IPS DF 4.7 (cell line): ENCODE measurements around the gene LPAR1.
"Not testable (repeated sequence)": the region's sequence is repeated elsewhere in the genome, so short reads cannot be mapped to it uniquely, and the experiment has no call there.

Experiments used
- DNase-seq: peaks from one replicate; pipeline ENCODE4 v3.0.0-alpha.2; 2013; ENCODE audit warnings: low spot score; ENCODE audit errors: extremely low read depth

LPAR1 gene

DNA sequence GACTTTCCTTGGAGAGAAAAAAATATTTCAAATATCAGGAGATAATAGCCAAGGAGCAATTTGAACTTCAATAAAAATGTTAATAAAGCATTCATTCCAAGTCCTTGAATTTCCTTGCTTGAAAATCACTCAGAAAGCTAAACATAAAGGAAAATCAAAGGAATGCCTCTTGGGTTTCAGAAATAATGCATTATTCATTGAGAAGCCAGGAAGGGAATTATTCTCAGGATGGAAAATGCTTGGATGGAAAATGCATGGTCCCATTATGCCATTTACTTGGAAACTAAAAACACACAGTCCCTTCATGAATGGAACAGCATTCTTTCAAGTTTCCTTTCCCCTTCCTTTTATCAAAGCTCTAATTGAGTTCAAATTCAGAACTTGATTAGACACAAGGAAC lies 160.9 kb downstream of the LPAR1 start:
- DNase-seq = no peak

GRCh38 chr9:110876929-110877328 lies 161.3 kb downstream of the LPAR1 start:
- DNase-seq = no peak

GRCh38 chr9:110874963-110875674 lies 163.2 kb downstream of the LPAR1 start:
- DNase-seq = peak; percentile 30

GRCh38 chr9:110872920-110873319 lies 165.3 kb downstream of the LPAR1 start:
- no peak for DNase-seq

DNA sequence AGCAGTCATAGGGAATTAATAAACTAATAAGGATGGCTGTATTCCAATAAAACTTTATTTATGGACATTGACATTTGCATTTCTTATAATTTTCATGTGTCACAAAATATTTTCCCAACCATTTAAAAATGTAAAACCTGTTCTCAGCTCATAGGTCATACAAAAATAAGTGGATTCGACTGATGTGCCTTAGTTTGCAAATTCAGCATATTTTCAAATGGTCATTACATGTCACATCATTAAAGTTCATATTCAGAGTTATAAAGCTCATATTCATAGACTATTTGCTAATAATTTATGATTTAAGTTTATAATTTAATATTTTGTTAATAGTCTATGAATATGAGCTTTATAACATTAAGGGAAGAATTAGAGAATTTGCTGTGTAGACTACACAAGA lies 166.5 kb downstream of the LPAR1 start:
- no peak for DNase-seq

GRCh38 chr9:110869931-110870330 lies 168.3 kb downstream of the LPAR1 start:
- DNase-seq = no peak

DNA sequence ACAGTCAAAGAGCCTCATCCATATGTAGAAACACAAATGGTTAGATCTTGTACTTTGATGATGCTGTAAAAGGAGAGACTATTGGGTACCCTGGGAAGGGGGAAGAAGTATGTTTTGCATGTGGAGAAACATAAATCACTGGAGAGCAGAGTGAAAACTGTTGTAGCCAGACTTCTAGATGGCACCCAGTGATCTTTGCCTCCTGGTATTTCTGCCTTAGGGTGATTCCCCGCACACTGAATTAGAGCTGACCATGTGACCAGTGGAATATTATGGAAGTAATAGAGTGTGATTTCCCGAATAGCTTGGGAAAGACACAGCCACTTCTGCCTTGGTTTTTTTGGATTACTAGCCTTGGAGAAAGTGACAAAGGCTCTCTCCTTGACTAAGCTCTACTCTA lies 174.3 kb downstream of the LPAR1 start:
- no peak for DNase-seq

DNA sequence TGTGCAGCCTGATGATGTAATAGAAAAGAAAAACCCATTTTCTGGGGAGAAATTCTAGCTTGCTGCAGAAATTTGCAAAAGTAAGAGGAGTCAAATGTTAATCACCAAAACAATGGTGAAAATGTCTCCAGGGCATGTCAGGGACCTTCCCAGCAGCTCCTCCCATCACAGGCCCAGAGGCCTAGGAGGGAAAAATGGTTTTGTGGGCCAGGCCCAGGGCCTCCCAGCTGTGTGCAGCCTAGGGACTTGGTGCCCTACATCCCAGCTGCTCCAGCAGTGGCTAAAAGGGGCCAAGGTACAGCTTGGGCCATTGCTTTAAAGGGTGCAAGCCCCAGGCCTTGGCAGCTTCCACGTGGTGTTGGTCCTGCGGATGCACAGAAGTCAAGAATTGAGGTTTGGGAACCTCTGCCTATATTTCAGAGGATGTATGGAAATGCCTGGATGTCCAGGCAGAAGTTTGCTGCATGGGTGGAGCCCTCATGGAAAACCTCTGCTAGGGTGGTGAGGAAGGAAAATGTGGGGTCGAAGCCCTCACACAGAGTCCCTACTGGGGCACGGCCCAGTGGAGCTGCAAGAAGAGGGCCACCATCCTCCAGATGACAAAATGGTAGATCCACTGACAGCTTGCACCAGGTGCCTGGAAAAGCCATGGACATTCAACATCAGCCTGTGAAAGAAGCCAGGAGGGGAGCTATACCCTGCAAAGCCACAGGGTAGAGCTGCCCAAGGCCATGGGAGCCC lies 176.7 kb downstream of the LPAR1 start:
- DNase-seq = not testable (repeated sequence)

DNA sequence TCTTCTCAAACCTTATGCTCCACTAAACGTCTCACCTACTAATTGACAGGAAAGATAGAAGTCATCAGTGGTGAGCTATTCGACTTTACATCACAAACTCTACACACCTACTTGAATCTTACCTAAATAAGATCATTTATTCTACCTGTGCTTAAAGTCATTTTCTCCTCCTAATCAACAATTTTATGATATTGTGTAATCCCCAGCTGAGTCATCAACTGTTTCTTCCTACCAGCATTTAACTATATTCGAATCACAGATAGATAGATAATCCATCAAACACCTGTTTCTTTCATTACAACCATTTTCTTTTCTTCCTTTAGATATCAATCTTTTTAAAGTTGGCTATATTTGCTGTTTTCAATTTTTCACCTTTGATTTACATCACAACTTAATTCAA lies 181.5 kb downstream of the LPAR1 start:
- no peak for DNase-seq

DNA sequence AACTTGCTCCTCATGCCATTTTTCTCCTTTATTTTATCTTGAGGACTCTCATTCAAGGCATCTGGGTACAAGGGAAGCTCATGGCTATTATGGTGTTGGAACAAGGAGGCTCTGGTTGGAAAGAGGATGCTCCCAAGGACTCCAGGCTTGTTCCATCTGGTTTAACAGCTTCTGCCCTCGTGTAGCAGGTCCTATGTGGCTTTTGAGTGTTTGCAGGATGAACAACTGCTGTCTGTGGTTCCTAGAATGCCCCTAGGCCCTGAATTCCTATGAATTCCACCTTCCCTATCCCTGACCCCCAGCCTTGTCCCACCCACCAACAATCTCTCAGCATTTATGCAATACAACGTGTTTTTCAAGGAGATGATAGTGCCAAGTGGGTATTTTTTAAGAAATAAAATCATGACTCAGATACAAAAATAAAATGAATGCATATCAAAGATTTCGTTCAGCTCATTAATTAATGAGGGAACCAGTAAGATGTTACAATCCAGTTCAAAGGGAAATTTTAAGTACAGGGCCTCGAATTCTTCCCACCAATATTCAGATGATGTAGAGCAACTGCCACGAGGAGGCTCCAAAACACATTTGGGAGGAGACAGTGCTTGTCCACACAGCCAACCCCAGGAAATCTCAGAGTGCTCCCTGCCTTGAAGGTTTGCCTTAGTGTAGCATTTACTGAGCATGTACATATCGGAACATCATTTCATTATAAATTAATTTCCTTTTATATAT lies 187.7 kb downstream of the LPAR1 start:
- no peak for DNase-seq

- no peak for DNase-seq
These were observed 190.6 kb downstream of the LPAR1 start for GRCh38 chr9:110847671-110848070.

DNA sequence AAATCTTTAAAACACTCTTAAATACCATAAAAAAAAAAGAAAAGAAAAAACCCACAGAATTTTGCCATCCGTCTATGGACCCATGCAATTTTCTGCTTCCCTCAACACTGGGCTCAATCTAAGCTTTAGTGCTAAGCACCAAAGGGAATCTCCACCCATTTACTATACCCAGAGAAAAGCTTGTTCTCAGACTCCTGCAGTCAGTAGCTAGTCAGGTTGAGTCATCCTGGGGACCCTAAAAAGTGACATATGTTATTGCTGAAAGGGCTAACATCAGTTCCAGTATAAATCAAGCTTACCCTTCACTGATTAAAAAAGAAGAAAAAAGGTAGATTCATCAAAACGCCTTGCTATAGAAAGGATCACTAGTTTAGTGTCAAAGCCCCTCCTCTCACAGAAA lies 192.1 kb downstream of the LPAR1 start:
- DNase-seq = no peak

GRCh38 chr9:110844121-110844520 lies 194.1 kb downstream of the LPAR1 start:
- no peak for DNase-seq

GRCh38 chr9:110842986-110843385 lies 195.3 kb downstream of the LPAR1 start:
- no peak for DNase-seq

DNA sequence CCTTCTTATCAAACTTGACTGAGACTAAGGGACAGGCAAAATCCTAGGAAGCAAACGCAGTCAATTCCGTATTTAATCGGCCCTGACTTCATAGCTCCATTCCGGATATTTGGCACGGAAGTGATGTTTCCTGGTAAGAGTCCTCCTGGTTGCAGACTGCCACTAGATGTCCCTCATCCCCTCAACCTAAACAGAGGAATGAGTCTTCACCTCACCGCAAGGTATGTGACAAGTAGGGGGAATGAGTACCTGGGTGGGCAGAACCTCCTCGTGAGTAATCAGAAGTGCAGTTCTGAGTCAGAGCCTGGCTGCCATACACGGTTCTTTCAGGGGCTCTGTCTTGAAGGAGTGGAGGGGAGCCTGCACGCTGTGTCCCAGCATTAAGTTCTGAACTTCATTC lies 196.1 kb downstream of the LPAR1 start:
- no peak for DNase-seq

DNA sequence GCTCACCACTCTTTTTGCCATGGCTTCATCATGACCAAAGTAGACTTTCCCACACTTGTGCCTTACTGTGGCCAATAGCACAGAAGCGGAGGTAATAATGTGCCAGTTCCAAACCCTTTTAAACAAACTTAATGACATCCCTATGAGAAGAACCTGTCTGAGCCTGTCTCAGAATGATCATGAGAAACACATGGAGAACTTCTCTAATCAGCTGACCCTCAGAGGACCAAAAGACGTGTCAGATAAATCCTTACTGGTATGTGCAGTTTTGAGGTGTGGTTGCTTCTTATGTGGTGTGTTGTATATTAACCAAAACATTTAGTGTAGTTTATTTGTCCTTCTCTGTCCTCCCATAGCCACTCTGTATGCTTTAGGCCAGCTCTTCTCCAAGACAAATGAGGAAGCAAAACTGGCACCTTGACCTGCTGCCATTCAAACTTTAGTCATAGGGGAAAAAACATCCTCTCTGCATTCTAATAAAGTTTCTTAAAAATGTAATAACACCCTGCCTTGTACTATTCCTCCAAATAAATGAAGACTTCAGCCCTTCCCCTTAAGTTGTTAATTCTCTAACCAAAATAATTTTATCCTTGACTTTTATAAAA lies 200.8 kb downstream of the LPAR1 start:
- DNase-seq = no peak

GRCh38 chr9:110835859-110836271 lies 202.4 kb downstream of the LPAR1 start:
- no peak for DNase-seq

DNA sequence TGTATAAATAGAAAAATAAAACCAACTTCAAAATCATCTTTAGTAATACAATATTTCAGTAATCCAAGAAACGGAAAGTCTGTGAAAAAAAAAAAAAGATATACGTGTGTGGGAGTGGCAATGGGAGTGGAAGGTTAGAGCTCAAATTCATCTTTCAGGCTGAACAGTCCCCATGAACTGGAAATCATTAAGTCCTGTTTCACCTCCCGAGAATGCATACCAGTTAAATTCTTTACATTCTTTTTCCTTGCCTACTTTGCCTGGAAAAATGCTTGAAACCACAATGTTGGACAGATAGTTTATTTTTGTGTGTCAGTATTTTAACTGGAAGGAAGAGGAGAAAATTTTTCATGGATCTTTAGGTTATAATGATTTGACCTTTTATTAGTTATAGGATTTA lies 202.9 kb downstream of the LPAR1 start:
- no peak for DNase-seq

- no peak for DNase-seq
These were observed 205.3 kb downstream of the LPAR1 start for GRCh38 chr9:110832926-110833325.

DNA sequence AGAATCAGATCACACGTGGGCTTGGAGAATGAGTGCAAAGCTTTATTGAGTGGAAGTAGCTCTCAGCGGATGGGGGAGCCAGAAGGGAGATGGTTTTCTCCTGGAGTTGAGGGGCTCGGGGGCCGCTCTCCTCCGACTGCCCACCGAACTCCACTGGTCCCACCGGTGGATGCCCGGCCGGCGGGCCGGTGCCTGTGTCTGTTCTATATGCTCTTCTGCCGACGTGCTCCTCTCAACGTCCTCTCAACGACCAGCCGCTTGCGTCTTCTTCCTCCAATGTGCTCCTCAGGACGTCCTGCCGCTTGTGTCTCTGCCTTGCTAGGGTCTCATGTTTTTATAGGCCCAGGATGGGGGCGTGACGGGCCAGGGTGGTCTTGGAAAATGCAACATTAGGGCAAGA lies 207.8 kb downstream of the LPAR1 start:
- DNase-seq = no peak

DNA sequence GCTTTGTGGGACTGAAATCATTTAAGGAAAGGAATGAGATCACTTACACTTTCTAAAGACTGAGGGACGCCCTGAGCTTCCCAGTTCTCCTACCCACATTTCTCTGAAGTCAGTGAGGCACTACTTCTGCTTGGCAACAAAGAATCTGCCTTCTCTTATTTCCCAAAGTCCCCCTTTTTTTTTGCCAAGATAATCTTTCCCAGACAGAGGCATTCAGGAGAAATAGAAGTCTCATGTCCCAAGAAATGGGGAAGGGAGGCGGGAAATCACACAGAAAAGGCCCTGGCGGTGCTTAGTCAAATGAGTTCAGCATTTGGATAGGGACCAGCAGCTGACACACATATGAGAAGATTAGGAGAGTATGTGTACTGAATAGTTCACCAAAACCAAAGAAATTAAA lies 210.0 kb downstream of the LPAR1 start:
- DNase-seq = no peak

GRCh38 chr9:110826400-110826799 lies 211.9 kb downstream of the LPAR1 start:
- DNase-seq = not testable (repeated sequence)
